IPS-18a (cell line): ENCODE data around the gene ARHGEF16.

Experiments used
- H3K27ac ChIP-seq: one replicate; pipeline ENCODE4 v1.5.1; 2013; ENCODE audit warnings: low read length
- H3K27me3 ChIP-seq: one replicate; pipeline ENCODE4 v1.6.1; 2013; ENCODE audit warnings: mild to moderate bottlenecking, low read length; ENCODE audit not compliant: control insufficient read depth, insufficient read depth
- H3K36me3 ChIP-seq: one replicate; pipeline ENCODE4 v1.6.1; 2013; ENCODE audit warnings: low read depth, low read length; ENCODE audit not compliant: control insufficient read depth
- H3K4me1 ChIP-seq: one replicate; pipeline ENCODE4 v1.6.1; 2013; ENCODE audit warnings: low read depth, low read length; ENCODE audit not compliant: control insufficient read depth
- H3K4me3 ChIP-seq: one replicate; pipeline ENCODE4 v1.5.1; 2013; ENCODE audit warnings: low read length
- H3K9ac ChIP-seq: one replicate; pipeline ENCODE4 v1.6.1; 2013; ENCODE audit warnings: mild to moderate bottlenecking, low read length, moderate library complexity
- H3K9me3 ChIP-seq: one replicate; pipeline ENCODE4 v1.6.1; 2013; ENCODE audit warnings: low read depth, low read length; ENCODE audit not compliant: control insufficient read depth

The ARHGEF16 gene

GRCh38 chr1:3515774-3516480 lies 61.5 kb downstream of the ARHGEF16 start:
- Histone ChIP-seq H3K9me3 (no peaks in the 10 kb centered on the region), H3K4me1 (no peaks in the 10 kb centered on the region), H3K27ac (no peak overlapping the region), H3K9ac (no peak overlapping the region), H3K27me3 (no peaks in the 10 kb centered on the region), H3K4me3 (no peak overlapping the region), H3K36me3 (no peaks in the 10 kb centered on the region)

GRCh38 chr1:3516481-3516869 lies 62.0 kb downstream of the ARHGEF16 start:
- Histone ChIP-seq H3K36me3 (no peaks in the 10 kb centered on the region), H3K27ac (no peak overlapping the region), H3K27me3 (no peaks in the 10 kb centered on the region), H3K9ac (no peak overlapping the region), H3K9me3 (no peaks in the 10 kb centered on the region), H3K4me1 (no peaks in the 10 kb centered on the region), H3K4me3 (no peak overlapping the region)

- no peaks in the 10 kb centered on the region for H3K9me3 ChIP-seq
- H3K4me3 ChIP-seq = no peak overlapping the region
Observed at GRCh38 chr1:3516911-3517675, 62.6 kb downstream of the ARHGEF16 start.

GRCh38 chr1:3518256-3518655 lies 63.8 kb downstream of the ARHGEF16 start:
- Histone ChIP-seq H3K4me1 (no peaks in the 10 kb centered on the region), H3K9me3 (no peaks in the 10 kb centered on the region), H3K4me3 (no peak overlapping the region), H3K27me3 (no peaks in the 10 kb centered on the region), H3K9ac (no peak overlapping the region), H3K27ac (no peak overlapping the region), H3K36me3 (no peaks in the 10 kb centered on the region)

More at GRCh38 chr1:3516911-3517675, 62.6 kb downstream of the ARHGEF16 start:
- Histone ChIP-seq H3K27me3 (no peaks in the 10 kb centered on the region), H3K9ac (no peak overlapping the region), H3K36me3 (no peaks in the 10 kb centered on the region), H3K27ac (no peak overlapping the region), H3K4me1 (no peaks in the 10 kb centered on the region)

- H3K27ac ChIP-seq = no peak overlapping the region
- H3K4me3 ChIP-seq = no peak overlapping the region
- H3K9ac ChIP-seq = no peak overlapping the region
- H3K36me3 ChIP-seq = no peaks in the 10 kb centered on the region
- no peaks in the 10 kb centered on the region for H3K9me3 ChIP-seq
- H3K4me1 ChIP-seq = no peaks in the 10 kb centered on the region
- H3K27me3 ChIP-seq = no peaks in the 10 kb centered on the region
Observed at GRCh38 chr1:3518756-3519155, 64.3 kb downstream of the ARHGEF16 start.

- H3K27me3 ChIP-seq = no peaks in the 10 kb centered on the region
- no peaks in the 10 kb centered on the region for H3K36me3 ChIP-seq
- H3K9me3 ChIP-seq = no peaks in the 10 kb centered on the region
- H3K27ac ChIP-seq = no peak overlapping the region
- H3K9ac ChIP-seq = no peak overlapping the region
- H3K4me1 ChIP-seq = no peaks in the 10 kb centered on the region
- no peak overlapping the region for H3K4me3 ChIP-seq
Observed at GRCh38 chr1:3519301-3519885, 64.9 kb downstream of the ARHGEF16 start.

GRCh38 chr1:3520419-3521378 lies 66.2 kb downstream of the ARHGEF16 start:
- no peaks in the 10 kb centered on the region for H3K36me3 ChIP-seq
- H3K9me3 ChIP-seq = no peaks in the 10 kb centered on the region
- no peak overlapping the region for H3K27ac ChIP-seq
- no peak overlapping the region for H3K4me3 ChIP-seq
- H3K4me1 ChIP-seq = no peaks in the 10 kb centered on the region
- no peaks in the 10 kb centered on the region for H3K27me3 ChIP-seq
- no peak overlapping the region for H3K9ac ChIP-seq

- Histone ChIP-seq H3K9me3 (no peaks in the 10 kb centered on the region), H3K9ac (no peak overlapping the region), H3K27me3 (no peaks in the 10 kb centered on the region), H3K36me3 (no peaks in the 10 kb centered on the region), H3K27ac (no peak overlapping the region), H3K4me3 (no peak overlapping the region), H3K4me1 (no peaks in the 10 kb centered on the region)
Observed at GRCh38 chr1:3521426-3521825, 67.0 kb downstream of the ARHGEF16 start.

- Histone ChIP-seq H3K9me3 (no peaks in the 10 kb centered on the region), H3K4me1 (no peaks in the 10 kb centered on the region), H3K9ac (no peak overlapping the region), H3K27me3 (no peaks in the 10 kb centered on the region), H3K27ac (no peak overlapping the region), H3K36me3 (no peaks in the 10 kb centered on the region), H3K4me3 (no peak overlapping the region)
Observed at GRCh38 chr1:3522112-3522511, 67.6 kb downstream of the ARHGEF16 start.

- no peak overlapping the region for H3K4me3 ChIP-seq
- H3K27ac ChIP-seq = no peak overlapping the region
- H3K4me1 ChIP-seq = no peaks in the 10 kb centered on the region
- no peak overlapping the region for H3K9ac ChIP-seq
- no peaks in the 10 kb centered on the region for H3K9me3 ChIP-seq
- H3K27me3 ChIP-seq = peaks cover under 1% of the 10 kb centered on the region
- no peaks in the 10 kb centered on the region for H3K36me3 ChIP-seq
Observed at GRCh38 chr1:3522564-3523265, 68.2 kb downstream of the ARHGEF16 start.
